ENCODE measurements around the gene CDCP1.
A peak's percentile ranks its signal among the peaks of the same experiment; 100 is the strongest.

The CDCP1 gene

GRCh38 chr3:45113625-45114050 lies 32.5 kb downstream of the CDCP1 start:
- DNase-seq (ENCODE audit: low read depth in 2 of 2) = no peak

GRCh38 chr3:45112939-45113338 lies 33.2 kb downstream of the CDCP1 start:
- no peak for DNase-seq (ENCODE audit: low read depth in 2 of 2)

DNA sequence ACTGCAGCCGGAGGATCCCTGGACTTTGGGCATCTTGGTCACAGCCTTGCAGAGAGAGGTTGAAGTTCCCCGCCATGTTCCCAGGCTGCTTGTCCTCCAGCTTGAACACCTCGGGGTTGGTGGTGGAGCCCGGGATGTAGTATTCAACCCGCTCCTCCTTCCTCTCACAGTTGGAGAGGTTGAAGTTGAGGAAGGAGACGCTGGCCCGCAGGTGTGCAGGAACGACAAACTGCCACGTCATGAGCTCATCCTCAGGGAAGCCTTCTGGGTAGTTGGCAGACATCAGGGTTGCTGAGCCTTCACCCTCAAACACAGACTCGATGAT lies 35.7 kb downstream of the CDCP1 start:
- DNase-seq (ENCODE audit: low read depth in 2 of 2) = no peak

DNA sequence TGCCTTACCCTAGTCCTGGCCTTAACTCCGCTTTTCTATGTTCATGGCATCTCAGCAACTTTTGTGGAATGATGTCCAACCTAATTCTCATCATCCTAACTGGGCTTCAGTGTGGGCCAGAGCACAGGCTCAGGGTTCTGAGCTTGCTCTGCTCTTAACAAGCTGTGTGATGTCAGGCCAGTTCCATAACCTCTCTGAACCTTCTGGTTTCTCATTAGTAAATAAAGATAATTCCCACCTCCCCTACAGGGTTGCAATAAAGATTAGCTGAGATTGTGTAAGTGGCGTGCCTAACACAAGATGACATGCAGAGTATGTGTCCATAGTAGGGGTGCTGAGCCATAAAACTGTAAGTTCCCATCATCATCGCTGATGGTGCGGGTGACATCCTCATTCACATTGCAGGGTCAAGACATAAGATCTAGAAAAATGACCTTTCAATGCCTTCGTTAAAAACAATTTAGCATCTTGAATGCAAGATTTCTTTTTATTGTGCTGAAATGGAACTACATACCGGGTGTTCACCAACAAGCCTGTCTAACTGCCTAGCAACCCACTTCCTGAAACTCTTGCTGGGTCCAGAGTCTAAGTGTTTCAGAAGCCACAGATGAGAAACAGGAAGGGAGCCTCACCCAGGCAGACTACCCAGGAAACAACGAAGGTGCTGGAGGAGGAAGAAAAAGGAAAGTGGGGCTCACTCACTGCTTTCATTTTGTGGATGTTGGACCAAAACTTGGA lies 36.2 kb downstream of the CDCP1 start:
- DNase-seq (ENCODE audit: low read depth in 2 of 2) = no peak

DNA sequence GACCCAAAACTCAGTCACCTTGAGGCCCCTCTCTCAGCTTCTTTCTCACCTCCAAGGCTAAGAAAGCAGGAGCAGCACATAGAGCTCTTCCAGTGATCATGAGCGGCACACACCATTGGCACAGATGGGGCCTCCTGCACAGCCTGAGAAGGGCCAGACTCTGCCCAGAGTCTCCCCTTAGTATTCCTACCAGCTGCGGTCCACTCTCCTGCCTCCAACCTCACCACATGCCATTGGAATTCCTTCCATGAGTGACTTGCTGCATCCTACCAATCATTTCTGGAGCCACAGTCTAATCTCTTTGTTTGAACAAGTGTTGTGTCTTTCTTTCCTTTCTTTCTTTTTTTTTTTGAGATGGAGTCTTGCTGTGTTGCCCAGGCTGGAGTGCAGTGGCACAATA lies 39.3 kb downstream of the CDCP1 start:
- no peak for DNase-seq (ENCODE audit: low read depth in 2 of 2)

DNA sequence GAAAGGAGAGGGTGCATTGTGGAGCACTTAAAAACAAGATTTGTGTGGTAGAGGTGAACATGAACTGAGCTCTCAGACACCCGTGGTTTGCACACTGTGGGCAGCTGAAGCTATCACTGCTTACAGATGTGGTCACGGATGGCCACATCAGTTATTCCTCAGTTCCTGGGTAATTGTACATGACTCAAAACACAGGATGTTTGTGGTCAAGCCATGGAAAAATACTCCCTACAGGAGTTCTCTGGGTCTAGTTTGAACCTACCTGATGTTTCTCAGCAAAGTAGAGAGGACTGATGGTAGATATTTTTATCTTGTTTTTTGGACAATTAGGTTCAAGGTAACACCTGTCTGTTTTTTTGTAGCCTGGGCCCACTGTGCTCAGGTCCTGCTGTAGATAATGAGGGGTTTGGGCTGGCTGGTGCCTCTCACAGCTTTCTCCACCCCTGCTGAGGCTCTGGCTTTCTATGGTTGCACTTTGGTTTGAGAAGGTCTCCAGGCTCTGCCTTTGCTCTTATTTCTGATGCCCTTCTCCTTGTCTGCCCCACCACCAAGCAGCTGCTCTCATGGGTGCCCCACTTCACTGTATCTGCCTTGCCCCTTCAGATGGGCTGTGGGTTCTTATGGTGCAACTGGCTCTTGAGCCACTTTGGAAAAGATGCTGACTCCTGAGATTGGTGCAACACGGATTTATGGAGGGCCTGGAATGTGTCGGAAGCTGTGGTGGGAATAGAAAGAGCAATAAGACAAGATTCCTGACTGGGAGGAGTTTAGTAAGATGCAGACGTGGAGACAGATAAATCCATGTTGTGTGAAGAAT lies 40.1 kb downstream of the CDCP1 start:
- DNase-seq (ENCODE audit: low read depth in 2 of 2) = peak; percentile 71 to 73

DNA sequence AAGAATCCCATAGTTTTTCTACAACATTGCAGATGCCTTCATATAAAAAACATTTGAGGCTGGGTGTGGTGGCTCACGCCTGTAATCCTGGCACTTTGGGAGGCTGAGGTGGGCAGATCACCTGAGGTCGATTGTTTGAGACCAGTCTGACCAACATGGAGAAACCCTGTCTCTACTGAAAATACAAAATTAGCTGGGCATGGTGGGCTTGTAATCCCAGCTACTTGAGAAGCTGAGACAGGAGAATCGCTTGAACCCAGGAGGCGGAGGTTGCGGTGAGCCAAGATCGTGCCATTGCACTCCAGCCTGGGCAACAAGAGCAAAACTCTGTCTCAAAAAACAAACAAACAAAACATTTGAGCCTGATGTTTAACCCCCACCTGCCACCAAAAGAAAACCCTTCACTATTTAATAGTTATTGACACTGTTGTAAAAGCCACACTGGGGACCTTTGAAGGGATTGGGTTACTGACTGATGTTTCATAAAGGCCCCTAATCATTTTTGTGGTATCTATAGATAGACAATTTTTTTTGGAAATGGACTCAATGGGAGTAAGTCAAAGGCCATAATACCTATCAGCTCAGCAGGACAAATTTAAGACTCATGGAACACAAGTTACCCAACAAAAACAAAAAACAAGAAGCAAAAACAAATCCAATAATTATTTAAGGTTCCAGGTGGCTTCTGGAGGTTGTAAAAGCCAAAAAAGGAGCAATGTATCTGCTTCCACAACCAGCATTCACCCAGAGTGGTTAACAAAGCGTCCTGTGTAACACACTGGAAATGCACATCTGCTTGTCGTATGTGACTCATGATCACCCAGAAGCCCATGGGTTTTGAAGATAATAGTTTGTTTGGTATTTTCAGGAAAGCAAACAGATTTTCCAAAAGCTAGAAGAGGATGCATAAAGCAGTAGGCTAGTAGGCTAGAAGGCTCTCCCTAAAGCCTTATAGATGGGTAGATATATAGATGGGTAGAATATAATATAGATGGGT lies 41.2 kb downstream of the CDCP1 start:
- DNase-seq (ENCODE audit: low read depth in 2 of 2) = no peak

DNA sequence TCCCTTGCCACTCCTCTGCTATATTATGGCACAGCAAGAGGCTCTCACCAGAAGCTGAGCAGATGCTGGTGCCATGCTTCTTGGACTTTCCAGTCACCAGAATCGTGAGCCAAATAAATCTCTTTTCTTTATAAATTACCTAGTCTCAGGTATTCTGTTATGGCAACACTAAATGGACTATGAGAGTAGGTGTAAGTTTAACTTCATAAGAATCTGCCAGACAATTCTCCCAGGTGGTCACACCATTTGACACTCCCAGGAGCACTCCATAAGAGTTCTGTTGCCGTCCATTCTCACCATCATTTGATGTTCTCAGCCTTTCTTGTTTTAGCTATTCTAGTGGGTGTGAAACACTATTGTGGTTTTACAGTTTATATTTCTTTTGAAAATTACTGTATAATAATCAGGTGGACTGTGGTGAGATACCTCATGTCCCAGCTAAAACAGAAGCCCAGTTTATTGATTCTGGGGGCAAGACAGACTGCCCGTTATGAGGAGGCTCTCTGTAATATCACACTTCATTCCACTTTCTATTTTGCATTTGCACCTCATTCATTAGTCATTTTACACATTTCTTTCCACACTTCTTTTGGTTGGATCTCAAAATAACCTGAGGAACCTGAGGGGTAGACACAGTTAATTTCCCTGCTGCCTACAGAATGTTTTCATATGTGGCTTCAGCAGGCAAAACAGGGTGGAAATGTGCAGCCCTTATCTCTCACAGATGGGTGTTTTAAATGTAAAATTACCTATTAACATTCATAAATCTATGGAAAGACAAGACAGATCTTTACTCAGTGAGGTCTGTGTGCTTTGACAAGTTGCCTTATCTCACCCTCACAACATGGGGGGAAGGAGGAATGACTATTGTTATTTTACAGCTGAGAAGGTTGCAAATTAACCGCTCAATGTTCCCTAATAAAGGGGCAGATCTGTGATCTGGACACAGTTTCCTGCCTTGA lies 42.1 kb downstream of the CDCP1 start:
- no peak for DNase-seq (ENCODE audit: low read depth in 2 of 2)

DNA sequence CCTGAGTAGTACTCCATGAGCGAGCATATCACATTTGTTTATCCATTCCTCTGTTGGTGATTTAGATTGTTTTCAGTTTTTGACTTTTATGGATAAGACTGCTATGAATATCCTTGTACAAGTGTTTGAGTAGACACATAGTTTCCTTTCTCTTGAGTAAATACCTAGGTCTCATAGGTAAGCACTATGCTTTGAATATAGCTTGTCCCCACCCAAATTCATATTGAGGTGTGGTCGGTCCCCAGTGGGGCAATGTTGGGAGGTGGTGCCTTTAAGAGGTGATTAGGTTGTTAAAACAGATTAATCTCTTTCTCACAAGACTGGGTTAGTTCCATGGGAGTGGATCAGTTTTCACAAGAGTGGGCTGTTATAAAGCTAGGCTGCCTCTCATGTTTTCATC lies 42.8 kb downstream of the CDCP1 start:
- no peak for DNase-seq (ENCODE audit: low read depth in 2 of 2)

GRCh38 chr3:45100981-45101407 lies 45.2 kb downstream of the CDCP1 start:
- no peak for DNase-seq (ENCODE audit: low read depth in 2 of 2)

GRCh38 chr3:45098310-45098709 lies 47.9 kb downstream of the CDCP1 start:
- no peak for DNase-seq (ENCODE audit: low read depth in 2 of 2)

DNA sequence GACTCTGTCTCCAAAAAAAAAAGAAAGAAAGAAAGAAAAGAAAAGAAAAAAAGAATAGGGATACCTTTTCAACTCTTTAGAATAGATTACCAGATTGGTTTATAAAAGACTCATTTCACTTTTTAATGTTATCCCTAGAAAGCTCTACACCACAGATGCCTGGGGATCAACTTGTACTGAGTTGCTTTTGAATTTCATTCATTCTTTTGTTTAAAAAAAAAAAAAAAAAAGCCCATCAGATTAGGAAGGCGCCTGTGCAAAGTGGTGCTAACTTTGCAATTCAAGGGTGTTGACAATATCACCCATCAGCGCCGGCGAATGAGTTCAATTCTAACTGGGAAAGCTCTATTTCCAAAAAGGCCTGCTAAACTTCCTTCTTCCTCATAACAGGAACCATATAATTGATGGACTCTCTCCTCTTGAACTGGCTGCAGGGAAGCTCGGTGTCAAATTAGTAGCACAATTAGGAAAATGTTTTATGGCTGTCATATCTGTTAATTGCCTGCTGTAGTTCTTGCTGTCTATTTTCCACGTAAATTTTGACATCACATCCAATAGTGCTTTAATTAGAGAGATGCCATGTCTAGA lies 48.8 kb downstream of the CDCP1 start:
- DNase-seq (ENCODE audit: low read depth in 2 of 2) = no peak

- no peak for DNase-seq (ENCODE audit: low read depth in 2 of 2)
Measured at GRCh38 chr3:45095916-45096526, 50.2 kb downstream of the CDCP1 start.

- no peak for DNase-seq (ENCODE audit: low read depth in 2 of 2)
Measured at GRCh38 chr3:45093176-45093575, 53.0 kb downstream of the CDCP1 start.

DNA sequence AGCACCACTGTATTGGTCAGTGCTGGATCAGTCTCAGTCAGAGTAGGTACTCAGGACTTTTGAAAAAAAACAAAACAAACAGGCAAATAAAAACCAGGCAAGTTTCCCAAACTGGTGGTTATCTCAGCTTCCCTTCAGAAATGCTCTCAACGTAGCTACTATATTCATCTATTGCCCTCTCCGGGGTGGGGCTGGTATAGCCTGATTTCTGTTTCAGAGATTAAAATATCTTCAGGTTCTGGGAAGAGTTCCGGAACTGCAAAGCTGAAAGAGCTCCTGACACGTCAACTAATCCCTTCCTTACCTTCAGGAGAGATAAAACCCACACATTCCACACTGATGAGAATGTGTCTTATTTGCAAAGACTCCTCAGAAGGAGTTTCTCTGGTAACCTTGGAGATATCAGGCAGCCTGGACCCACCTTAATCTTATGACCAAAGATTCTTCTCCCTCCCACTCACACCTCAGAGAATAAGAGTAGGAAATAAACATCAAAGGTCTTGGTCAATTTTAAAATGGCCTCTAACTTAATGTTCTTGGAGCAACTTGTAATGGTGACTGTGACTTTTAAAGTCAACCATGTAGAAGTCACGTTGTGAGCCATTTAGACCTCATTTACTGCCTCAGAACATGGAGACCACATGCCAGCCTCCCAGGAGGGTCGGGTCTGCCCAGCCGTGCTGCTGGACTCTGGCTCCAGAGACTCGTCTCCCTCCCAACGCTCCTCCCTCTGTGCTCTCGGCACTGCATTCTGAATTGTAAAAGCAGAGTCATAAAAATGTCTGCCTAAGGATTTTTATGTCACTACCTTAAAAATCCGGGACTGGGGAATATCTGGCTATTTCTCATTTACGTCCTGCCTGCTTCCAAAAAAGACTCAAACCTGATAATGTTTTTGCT lies 53.8 kb downstream of the CDCP1 start:
- no peak for DNase-seq (ENCODE audit: low read depth in 2 of 2)

DNA sequence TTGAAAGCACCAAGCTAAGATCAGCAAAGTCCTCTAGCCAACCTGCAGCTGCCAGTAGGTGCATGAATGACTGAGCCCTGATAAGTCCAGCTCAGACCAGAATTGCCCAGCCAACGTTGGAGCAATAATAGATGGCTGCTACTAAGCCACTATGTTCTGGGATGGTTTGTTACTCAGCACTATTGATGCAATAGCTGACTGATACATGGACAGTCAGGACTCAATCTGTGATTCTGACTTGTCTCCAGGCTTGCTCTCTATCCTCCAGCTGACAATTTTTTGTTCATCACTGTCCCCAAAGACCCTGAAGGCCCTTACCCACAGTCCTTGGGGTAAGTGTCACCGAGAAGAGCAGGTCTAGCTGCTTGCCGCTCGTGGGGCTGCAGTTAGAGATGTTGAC lies 55.3 kb downstream of the CDCP1 start:
- no peak for DNase-seq (ENCODE audit: low read depth in 2 of 2)

DNA sequence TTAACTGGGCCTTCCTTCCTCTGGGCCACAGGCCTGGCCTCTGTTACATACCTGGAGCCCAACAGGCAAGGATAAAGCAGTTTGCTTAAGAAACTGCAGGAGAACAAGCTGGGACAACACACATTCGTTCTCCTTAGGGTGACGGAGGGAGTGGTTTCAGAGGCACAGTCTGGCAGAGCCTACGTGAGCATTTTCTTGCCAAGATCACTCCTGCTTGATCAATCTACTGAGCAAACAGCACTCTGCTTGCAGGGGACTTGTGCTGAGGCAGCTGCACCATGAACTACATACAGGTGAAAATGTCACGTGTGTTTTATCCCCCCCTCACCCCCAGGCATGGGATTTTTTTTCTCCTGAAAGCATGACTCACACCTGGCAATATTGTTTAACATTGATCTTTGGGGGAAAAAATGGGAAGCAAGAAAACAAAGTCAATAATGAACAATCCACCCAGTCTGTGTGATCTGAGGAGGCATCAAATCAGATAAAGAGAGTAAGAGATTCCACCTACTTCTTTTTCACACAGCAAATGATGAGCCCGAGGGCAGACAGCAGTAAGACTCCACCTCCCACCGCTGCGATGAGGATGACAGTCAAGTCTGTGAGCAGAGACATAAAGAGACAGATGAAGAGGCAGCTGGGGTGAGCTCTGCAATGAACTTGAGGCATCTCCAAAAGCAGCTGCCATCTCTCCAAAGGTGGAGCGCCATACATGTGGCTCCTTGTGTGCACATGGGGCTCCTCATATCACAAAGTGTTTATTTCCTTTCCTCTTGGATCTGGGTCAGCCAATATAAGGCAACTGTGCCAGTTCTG lies 57.4 kb downstream of the CDCP1 start:
- no peak for DNase-seq (ENCODE audit: low read depth in 2 of 2)

DNA sequence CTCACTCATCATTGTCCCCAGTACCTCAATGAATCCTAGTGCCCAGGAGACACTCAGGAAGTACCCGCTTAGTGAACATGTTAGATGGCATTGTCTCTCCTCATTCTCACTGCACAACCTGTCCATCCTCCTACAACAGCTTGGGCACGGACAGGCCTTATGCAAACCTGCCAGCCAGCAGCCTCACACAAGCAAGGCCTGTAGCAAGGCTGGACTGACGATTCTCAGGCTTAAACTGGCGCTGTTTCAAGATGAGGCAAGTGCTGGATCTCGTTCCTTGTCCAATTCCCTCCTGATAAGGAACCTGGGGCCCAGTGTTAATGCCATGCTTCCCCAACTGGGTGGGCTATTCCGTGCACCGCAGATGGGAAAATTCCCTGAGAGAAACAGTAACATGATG lies 59.0 kb downstream of the CDCP1 start:
- no peak for DNase-seq (ENCODE audit: low read depth in 2 of 2)

Measured in stimulated activated CD8-positive, alpha-beta memory T cell treated with anti-CD3 and anti-CD28 coated beads, Interleukin-15, amount 100 ng/mL, for 48 hours (primary cell).